ENCODE data around the gene NME4.

NME4 gene

DNA sequence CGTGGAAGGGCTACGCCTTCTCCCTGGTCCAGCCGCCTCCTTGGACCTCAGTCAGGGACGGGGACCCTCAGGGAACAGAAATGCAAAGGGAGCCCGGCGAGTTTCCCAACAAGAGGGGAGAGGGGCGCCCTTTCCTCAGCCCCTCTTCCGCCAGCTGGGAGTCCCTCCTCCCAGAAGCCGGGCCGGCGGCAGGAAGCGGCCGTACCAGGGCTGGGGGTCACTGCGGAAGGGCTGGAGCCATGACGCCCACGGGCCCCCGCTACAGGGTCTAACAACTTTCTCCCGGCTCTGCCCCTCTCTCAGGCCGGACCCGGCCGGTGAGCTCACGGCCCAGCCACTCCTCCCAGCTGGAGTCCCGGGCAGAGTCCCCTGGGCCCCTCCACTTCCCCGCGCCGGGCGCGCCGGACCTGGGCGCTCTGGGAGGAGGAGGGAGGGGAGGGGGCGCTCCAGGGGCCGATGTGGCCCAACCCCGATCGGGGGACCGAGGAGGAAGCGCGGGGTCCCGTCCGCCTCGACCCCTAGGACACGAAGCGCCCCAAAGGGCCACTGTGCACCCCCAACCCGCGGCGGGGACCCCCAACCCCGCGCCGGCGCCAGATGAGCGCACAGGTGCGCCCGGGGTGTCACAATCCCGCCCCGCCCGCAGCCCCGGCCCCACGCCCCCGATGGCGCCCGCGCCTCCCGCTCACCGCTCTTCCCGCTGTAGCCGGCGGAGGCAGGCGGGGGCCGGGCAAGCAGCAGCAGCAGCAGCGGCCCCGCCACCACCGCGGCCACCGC is 15.8 kb upstream of the NME4 start (continued):
- no peak for TF ChIP-seq ZNF311 (tag by site-specific recombination; IDR thresholded peaks at IDR 0.05; ENCODE audit: borderline replicate concordance)
- no peak for TF ChIP-seq SCRT1 (tag by site-specific recombination; IDR thresholded peaks at IDR 0.05; ENCODE audit: borderline replicate concordance)
- TF ChIP-seq TSHZ1 (tag by site-specific recombination; IDR thresholded peaks at IDR 0.05; ENCODE audit: borderline replicate concordance), result no peak
- 0 out of 2 replicates have a peak, but pooled peaks have one; percentile 16 for TF ChIP-seq INSM2 (tag by site-specific recombination; IDR thresholded peaks at IDR 0.05)
- TF ChIP-seq, protein P1, sequence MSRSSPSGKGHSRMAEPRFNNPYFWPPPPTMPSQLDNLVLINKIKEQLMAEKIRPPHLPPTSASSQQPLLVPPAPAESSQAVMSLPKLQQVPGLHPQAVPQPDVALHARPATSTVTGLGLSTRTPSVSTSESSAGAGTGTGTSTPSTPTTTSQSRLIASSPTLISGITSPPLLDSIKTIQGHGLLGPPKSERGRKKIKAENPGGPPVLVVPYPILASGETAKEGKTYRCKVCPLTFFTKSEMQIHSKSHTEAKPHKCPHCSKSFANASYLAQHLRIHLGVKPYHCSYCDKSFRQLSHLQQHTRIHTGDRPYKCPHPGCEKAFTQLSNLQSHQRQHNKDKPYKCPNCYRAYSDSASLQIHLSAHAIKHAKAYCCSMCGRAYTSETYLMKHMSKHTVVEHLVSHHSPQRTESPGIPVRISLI (tag by site-specific recombination; IDR thresholded peaks at IDR 0.05), result no peak
- TF ChIP-seq ZNF792 (tag by site-specific recombination; IDR thresholded peaks at IDR 0.05), result no peak
- TF ChIP-seq ZNF585B (tag by site-specific recombination; IDR thresholded peaks at IDR 0.05), result no peak
- no peak for TF ChIP-seq ATF2 (tag by site-specific recombination; IDR thresholded peaks at IDR 0.05; ENCODE audit: low read depth)
- TF ChIP-seq, protein P2, sequence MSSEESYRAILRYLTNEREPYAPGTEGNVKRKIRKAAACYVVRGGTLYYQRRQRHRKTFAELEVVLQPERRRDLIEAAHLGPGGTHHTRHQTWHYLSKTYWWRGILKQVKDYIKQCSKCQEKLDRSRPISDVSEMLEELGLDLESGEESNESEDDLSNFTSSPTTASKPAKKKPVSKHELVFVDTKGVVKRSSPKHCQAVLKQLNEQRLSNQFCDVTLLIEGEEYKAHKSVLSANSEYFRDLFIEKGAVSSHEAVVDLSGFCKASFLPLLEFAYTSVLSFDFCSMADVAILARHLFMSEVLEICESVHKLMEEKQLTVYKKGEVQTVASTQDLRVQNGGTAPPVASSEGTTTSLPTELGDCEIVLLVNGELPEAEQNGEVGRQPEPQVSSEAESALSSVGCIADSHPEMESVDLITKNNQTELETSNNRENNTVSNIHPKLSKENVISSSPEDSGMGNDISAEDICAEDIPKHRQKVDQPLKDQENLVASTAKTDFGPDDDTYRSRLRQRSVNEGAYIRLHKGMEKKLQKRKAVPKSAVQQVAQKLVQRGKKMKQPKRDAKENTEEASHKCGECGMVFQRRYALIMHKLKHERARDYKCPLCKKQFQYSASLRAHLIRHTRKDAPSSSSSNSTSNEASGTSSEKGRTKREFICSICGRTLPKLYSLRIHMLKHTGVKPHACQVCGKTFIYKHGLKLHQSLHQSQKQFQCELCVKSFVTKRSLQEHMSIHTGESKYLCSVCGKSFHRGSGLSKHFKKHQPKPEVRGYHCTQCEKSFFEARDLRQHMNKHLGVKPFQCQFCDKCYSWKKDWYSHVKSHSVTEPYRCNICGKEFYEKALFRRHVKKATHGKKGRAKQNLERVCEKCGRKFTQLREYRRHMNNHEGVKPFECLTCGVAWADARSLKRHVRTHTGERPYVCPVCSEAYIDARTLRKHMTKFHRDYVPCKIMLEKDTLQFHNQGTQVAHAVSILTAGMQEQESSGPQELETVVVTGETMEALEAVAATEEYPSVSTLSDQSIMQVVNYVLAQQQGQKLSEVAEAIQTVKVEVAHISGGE (tag by site-specific recombination; conservative IDR thresholded peaks at IDR 0.05; ENCODE audit: low read depth), result peak; percentile 63
- peak; percentile 56 for TF ChIP-seq ZIC2 (tag by site-specific recombination; IDR thresholded peaks at IDR 0.05)
- TF ChIP-seq HIC1 (tag by site-specific recombination; IDR thresholded peaks at IDR 0.05), result peak; percentile 72
- peak; percentile 93 for TF ChIP-seq ZBTB8A (tag by site-specific recombination; IDR thresholded peaks at IDR 0.05)
- TF ChIP-seq EGR2 (tag by site-specific recombination; IDR thresholded peaks at IDR 0.05; ENCODE audit: low read depth), result peak; percentile 19; the same call in 1 of the 2 replicates
- TF ChIP-seq ZXDB (tag by site-specific recombination; IDR thresholded peaks at IDR 0.05), result no peak; the same call in 1 of the 2 replicates
- no peak for TF ChIP-seq KLF10 (tag by site-specific recombination; IDR thresholded peaks at IDR 0.05)
- TF ChIP-seq BCL11A (tag by site-specific recombination; IDR thresholded peaks at IDR 0.05; ENCODE audit: low read depth), result no peak
- TF ChIP-seq BCL11B (tag by site-specific recombination; IDR thresholded peaks at IDR 0.05; ENCODE audit: low read depth), result peak; percentile 62; the same call in 1 of the 2 replicates
- peak; percentile 65; the same call in 1 of the 2 replicates for TF ChIP-seq ZEB2 (tag by site-specific recombination; IDR thresholded peaks at IDR 0.05)
- TF ChIP-seq ZNF16 (tag by site-specific recombination; IDR thresholded peaks at IDR 0.05; ENCODE audit: low read depth), result no peak
- TF ChIP-seq ZNF223 (tag by site-specific recombination; IDR thresholded peaks at IDR 0.05), result no peak
- no peak; the same call in 1 of the 2 replicates for TF ChIP-seq KLF9 (tag by site-specific recombination; IDR thresholded peaks at IDR 0.05; ENCODE audit: low read depth)
- TF ChIP-seq, protein P3, sequence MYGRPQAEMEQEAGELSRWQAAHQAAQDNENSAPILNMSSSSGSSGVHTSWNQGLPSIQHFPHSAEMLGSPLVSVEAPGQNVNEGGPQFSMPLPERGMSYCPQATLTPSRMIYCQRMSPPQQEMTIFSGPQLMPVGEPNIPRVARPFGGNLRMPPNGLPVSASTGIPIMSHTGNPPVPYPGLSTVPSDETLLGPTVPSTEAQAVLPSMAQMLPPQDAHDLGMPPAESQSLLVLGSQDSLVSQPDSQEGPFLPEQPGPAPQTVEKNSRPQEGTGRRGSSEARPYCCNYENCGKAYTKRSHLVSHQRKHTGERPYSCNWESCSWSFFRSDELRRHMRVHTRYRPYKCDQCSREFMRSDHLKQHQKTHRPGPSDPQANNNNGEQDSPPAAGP (tag by site-specific recombination; IDR thresholded peaks at IDR 0.05), result peak; percentile 64
- peak; percentile 64 for TF ChIP-seq ZBTB7A (tag by site-specific recombination; IDR thresholded peaks at IDR 0.05; ENCODE audit: low read depth)
- peak; percentile 54 for TF ChIP-seq ZNF600 (tag by site-specific recombination; IDR thresholded peaks at IDR 0.05)
